DND-41 (cell line): ENCODE measurements around the gene NUBP2.

Source experiments
- CTCF ChIP-seq: IDR thresholded peaks from 2 replicates; pipeline ENCODE4 v1.5.1; 2012; ENCODE audit warnings: borderline replicate concordance, low read length, moderate library complexity, mild to moderate bottlenecking; ENCODE audit not compliant: poor library complexity, severe bottlenecking; ENCODE audit errors: extremely low read depth
- EZH2 ChIP-seq: IDR thresholded peaks from 3 replicates; pipeline ENCODE4 v1.6.1; 2012; ENCODE audit warnings: borderline replicate concordance, low read depth, mild to moderate bottlenecking, moderate library complexity, low read length, inconsistent platforms; ENCODE audit not compliant: severe bottlenecking

GRCh38 chr16:1820096-1820945 lies 37.6 kb downstream of the NUBP2 start:
- no peak for TF ChIP-seq CTCF
- TF ChIP-seq EZH2 = no peak
